Measurements from ENCODE around the gene CDK5RAP2. TPM values are rescaled to one million over a fixed set of nuclear protein-coding genes. Genes with fewer than 3 reads are reported as not detected.

CDK5RAP2 gene
- polyA plus RNA-seq, 10 donors = 35.5 to 54.8 (median 45.7) TPM

DNA sequence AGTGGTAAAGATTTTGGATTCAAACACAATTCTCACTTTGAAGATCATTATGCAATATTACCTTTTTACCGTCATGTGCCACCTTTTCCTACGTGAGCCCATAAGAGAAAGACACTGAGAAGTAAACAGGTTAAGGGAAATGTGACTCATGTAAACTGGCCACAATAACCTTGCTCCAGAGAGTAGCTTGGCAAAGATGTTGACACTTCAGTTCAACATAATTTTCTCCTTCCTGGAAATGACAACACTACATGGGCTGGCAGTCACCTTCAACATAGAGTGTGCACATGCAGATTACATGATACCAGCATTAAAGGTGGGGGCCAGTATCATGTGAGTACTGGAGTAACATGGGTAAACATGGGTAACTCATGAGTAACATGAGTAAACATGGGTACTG, 141.9 kb downstream of the CDK5RAP2 start:
- DNase-seq = no peak

DNA sequence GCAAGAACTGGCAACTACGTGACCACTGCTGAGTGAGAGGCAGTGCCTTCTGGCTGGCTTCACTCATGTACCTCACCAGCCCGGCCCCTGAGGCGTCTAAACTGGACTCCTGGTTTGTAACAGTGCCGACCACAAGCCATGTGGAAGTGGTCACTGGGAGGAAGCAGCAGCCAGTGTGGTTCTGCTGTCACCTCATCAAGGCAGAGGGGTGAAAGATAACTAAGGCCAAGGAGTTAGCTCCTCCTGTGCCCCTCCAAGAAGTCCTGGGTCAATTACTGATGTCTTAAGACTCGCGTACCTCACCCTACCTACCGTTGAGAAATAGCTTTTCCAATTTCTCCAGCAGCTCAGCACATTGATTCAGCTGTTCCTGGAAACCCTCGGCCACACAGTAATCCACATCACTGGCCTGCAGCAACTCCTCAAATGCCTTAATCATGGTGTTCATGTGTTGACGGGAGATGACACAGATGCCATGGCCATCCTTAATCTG, 142.9 kb downstream of the CDK5RAP2 start:
- no peak for DNase-seq

DNA sequence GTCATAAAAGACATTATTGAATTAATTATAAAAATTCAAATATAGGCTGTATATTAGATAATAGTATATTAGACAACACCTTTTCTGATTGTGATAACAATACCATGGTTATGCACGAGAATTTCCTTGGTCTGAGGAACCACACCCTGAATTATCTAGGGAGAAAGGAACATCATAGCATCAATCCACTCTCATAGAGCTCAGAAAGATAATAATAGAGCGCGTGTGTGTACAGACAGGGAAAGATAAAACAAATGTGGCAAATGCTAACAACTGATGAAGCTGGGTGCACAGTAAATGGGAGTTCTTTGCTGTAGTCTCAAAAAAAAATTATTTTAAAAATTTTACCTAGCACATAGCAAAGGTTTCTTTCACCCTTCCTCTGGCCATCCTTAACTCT, 143.5 kb downstream of the CDK5RAP2 start:
- no peak for DNase-seq

DNA sequence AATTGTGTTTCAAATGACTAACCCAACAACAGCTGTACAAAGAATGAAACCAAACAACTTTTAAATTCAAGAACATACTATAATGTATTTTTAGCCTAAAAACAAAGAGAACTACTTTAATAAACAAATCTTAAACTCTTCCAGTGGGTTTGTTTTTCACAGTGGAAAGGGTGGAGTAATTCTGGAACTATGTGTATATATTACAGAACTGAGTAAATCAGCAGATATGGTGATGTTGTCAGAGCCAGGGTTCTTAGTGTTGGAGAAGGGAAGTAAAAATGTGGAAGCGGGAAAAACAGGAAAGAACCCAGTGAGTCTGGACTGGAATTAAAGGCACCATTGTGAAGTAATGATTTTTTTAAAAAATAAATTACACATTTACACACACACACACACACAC, 144.9 kb downstream of the CDK5RAP2 start:
- peak in 1 of 3 donors; percentile 44 for DNase-seq

DNA sequence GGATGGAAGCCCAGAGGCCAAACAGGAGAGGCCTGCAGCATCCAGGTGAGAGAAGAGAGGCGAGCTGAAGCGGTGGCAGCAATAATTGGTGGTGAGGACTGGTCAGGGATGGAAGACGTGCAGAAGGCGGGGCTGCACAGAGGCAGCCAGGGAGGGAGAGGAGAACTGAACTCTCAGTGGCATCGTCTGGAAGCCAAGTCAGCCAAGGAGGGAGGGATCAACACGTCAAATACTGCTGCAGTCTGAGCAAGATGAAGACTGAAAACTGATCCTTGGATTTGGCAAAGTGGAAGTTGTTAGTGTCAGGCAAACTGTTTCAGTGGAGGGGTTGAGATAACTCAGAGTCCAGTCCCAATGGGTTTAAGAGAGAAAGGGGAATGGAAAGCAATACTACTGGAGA, 145.4 kb downstream of the CDK5RAP2 start:
- DNase-seq = peak; percentile 53 to 83 (median 68)

DNA sequence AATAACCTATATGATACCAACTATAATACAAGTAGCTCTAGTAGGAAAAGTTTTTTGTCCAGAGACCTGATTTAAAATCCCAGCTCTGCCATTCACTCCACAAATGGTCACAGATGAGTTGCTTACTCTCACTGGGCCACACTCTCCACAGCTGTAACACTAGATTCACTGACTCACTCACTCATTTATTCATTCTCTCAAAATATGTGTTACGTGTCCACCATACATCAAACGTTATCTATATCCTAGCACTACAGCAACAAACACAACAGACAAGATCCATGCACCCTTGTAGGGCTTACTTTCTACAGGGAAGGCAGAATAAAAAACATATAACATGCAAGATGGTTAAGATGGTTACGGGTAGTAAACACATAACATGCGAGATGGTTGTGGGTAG, 146.3 kb downstream of the CDK5RAP2 start:
- DNase-seq = no peak

DNA sequence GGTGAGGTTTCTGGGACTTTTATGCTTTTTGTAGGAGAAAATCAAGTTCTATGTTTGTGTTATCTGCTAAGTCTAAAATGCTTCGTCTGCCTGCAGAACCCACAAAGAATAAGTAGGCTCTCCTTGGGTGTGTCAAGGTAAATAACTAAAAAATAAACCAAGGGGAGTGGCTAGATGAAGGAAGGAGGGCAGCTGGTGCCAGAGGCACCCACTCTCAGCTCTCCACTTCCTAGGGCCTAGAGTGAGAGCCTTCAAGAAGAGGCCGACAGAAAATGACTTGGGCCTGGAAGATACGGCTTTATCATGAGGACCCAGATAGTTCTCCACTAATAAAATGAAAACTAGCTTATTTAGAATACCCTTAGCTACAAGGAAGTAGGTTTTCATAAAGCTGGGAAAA, 147.4 kb downstream of the CDK5RAP2 start:
- no peak for DNase-seq

DNA sequence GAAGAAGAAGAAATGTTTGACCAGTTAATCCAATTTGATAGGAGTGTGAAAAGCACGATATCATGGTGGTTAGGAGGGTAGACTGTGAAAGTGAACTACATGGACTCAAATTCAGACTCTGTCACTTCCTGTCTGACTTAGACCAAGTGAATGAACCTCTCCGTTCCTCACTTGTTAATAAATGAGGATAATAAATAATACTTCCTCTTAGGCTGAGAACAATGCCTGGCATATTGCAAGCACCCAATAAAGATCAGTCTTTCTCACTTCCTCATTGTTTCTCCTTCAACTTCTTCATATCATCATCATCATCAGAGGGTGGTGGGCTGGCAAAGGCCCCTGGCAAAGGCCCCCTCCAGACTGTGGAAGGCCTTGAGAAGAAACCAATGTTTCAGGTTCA, 148.7 kb downstream of the CDK5RAP2 start:
- no peak for DNase-seq

DNA sequence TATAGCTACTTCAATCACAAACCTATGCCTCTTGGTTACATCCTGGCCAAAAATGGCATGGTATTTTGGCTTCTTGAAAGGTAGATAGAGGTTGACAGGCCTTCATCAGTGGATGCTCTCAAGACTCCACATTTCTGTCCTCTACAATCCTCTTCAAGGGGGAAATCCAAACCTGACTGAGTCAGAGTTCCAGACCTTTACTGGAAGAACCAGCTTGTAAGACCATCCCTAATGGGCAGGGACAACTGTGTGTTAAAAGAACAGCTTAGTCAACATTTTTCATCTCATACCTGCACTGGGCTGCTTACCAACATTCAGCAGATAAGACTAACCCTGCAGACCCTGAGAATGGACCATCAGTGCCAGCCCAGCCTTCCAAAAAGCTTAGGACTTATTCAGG, 155.7 kb downstream of the CDK5RAP2 start:
- DNase-seq = no peak

DNA sequence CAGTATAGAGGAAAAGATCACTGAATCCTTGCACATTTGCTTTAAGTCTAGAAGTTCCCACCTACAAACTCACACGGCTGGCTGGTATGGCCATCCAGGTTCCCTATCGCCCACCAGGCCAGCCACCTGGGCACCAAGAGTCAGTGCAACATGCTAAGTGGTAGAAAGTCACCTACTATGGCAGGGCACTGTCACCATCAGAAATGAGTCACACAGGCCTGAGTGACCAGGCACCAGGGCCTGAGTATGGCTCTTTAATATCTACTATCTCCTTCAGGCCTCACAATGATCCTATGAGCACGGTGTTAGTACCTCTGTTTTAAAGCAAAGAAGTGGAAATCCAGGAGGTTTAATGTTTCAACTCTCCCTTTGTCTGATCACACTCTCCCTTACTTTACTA, 156.2 kb downstream of the CDK5RAP2 start:
- DNase-seq = no peak

DNA sequence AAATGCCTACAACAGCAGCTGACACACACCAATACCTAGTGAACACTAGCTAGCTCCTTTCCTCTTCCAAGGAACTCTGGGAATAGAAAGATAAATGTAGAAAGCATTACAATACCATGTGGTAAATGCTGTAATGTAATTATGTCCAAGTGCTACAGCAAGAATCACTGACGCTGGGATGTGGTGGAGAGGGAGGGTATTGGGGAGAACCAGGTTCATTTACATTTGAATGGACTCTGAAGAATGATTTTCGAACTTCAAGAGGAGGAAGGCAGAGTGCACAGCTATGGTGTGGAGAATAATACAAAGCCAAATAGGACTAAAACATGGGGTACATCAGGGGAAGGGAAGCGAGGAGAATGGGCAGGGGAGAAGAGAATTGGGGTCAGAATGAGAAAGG, 158.0 kb downstream of the CDK5RAP2 start:
- no peak for DNase-seq

DNA sequence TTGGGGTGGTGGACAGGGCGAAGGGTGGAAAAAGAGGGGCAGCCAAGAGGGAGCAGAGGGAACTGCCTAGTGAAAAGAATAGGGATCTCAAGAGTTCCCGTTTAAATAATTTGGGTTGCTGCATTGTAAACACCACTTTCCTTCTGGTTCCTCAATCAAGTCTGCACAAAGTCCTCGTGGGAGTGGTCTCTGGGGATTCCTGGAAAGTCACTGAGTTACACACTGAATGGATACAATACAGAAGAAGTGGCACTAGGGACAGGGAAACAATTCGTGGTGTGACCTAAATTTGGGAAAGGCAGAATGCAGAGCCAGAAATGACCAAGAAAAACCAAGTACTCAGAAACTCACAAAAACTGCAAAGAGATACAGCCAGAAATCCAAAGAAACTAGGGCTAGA, 161.7 kb downstream of the CDK5RAP2 start:
- DNase-seq = no peak

DNA sequence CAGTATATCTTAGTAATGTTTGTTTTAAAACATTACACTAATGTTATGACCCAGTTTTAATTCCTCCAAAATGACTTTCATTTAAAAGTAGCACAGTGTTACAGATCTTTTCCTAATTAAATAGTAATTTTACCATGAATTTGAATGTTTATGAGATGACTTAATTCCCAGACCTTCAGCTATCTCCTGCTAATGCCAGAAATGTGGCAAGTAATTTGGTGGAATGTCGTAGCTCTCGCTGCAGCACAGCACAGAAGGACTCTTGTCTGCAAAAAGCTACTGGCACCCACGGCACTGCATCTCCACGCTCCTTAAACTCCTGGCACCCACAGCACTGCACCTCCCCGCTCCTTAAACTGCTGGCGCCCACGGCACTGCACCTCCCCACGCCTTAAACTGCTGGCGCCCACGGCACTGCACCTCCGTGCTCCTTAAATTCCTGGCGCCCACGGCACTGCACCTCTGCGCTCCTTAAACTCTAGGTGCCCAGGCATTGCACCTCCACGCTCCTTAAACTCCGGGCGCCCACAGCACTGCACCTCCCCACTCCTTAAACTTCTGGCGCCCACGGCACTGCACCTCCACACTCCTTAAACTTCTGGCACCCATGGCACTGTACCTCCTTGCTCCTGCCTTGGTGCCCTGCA, 163.1 kb downstream of the CDK5RAP2 start:
- no peak for DNase-seq

DNA sequence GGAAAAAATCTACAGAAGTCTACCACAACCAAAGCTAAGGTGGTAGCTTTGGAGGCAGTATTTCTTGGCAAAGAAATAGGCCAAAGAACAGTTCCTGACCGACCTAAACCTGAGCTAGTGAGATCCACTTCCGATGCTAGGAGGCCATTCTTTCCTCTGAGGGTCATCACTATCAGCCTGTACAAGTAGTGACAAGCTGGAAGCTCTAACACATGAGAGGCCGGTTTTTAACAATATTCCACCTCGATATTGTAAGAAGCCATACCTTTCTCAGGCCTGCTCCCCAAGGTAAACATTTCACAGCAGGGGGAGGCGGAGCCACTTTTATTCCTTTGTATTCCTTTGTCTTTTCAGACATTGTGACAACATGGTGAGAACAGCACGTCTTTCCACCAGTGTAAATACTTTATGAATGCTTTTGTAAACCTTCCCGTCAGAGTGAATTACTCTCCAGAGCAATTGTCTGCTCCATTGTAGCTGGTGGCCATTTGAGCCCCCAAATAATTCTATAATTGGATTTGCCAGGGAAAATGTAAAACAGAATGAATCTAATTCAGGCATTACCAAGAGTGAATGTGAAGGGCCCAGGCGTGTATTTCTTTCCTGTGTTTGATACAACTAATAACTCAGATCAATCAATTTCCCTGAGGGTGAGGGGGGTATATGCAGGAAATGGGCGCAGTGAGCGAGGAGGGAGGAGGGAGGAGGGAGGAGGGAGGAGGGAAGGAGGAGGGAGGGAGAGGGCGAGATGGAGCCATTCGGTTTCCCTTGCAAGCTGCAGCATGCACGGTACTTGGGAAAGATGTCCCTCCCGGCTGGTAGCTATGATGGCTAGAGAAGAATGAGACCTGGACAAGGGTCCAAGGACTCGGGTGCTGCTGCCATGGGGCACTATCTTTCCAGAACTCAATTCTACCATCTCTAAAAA, 166.6 kb downstream of the CDK5RAP2 start:
- no peak for DNase-seq

DNA sequence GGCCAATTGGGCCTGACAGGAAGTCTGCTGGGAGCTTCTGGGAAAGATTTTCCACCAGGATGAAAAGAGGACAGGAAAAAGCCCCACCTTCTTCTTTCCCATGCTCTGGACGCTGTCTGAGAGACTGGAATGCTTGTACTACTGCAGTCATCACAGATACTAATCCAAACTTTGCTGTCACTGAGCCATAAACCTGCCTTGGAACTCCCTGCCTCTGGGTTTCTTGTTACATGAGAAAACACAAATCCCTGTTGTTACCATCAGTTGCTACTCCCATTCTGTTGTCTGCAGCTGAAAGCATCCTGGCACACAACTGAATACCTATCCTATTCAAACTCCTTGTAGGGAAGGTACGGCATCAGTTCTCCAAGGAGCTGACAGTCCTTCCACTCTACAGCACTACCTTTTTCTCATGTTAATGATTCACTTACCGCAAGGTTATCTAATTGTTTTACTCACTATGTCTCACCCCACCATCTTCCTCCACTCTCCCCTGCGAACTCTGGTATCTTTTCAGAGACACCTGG, 167.5 kb downstream of the CDK5RAP2 start:
- DNase-seq = peak; percentile 69 to 84 (median 72)

DNA sequence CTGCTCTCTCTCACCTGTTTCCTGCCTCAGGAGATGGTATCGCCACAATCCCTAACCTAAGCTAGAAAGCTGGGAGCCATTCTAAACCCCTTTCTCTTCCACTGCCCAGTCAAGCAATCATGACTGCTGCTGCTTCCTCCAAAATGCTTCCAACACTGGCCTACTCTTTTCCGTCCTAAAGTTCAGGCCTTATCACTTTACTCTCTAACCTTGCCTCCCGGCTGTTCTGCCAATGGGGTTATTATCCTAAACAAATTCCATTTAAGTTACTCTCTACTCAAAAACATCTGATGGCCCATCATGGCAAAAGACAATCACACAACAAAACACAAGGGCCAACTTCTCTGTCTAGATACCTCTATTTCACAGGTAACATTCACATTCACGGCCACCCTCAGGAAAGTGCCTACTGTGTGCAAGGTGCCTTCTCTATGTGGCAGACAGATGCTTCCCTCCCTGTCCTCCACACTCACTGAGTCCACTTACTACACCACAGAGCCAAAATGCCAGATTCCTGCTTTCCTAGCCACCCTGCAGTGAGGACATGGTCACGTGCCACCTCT, 168.0 kb downstream of the CDK5RAP2 start:
- DNase-seq = no peak

DNA sequence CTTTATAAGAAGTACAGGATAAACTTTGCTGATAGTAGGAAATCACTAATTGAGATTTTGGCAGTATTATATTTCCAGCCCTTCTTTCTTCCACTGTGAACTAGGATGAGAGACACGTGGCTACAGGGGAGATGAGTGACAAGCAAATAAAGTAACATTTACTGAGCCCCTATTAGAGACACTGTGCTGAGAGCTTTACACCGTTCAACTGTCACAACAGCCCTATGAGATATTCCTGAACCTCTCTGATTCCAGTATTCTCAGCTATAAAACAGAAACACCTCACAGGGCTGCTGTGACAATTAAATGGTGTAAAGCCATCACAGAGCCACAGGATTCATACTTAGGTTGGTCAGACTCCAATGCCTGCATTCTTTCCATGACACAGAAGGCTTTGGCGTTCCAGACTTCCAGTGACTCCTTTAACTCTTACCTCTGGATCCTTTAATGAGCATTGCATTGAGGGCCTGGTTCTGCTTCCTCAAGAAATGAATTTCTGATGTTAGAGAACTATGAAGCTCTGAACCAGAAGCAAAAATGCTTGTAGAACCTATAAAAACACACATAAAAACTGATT, 169.0 kb downstream of the CDK5RAP2 start:
- peak in 2 of 3 donors; percentile 20 to 37 for DNase-seq

DNA sequence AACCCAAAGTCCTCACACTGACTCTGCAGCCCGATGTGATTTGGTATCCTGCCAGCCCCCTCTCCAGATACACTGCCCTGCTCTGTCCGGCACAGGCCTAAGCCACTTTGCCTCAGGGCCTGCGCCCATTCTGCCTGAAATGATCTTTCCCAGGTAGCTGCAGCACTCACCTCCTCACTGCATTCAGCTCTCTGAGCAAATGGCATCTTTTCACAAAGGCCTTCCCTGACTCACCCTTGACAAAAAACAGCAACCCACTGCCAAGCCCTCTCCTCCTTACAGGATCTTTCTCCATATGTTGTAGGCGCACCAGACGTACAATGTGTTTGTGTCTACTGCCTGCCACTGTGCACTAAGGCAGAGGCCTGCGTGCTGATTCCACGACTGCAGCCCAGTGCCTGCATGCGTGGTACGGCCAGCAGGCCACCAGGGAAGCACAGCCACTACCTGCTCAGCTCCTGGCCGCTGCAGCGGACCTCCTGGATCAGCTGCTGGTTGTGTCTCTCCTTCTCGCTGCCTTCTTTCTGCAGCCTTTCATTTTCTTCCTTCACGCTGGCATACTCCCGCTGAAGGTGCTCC, 171.2 kb downstream of the CDK5RAP2 start:
- no peak for DNase-seq

DNA sequence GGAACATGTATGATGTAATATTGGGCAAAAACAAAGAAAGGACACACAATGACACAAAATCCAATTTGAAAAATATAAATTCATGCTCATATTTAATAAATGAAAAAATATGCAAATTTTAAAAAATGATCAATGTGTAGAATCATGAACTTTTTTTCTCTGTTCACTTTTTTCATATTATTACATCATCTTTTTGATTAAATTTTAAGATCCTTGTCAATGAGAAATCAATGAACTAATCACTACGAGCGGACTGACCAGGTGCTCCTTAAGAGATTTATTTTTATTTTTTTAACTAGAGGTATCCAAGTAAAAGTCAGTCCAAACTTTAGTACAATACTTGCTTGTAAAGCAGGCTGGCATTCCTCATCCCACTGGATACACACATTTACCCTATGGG, 174.1 kb downstream of the CDK5RAP2 start:
- DNase-seq = no peak

DNA sequence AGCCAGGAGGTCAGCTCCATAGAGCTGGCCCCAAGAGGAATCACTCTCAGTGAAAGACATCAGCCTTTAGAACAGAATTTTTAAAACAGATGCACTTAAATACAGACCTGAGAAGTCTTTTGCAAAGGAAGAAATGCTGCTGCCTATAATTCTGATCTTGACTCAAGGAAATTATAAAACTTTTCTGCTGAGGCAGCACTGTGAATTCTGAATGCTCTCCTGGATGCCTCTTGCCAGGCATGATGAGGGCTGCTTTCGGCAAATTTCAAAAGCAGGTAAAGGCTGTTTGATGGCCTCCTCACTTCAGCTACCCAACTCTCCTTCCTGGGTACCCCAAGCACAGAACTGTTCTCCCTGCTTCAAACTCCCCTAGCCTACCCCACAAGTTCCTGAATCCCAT, 174.8 kb downstream of the CDK5RAP2 start:
- DNase-seq = no peak

DNA sequence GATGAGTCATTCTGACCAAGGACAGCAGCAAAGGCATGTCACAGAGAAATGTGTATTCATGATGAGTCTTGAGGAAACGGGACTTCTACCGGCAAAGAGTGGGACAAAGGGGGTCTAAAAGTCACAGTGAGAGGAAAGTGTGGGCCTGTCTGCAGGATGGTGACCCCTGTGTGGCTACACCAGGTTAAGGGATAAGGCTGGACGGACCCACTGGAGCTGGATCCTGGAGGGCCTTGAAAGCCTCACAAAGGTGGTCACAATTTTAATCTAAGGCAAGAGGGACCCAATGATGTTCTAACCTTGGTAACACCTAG, 176.5 kb downstream of the CDK5RAP2 start:
- no peak for DNase-seq

All from muscle of back (tissue), 11 donors.